ENCODE results near the gene CALN1.

- TF ChIP-seq REST (IDR thresholded peaks at IDR 0.05; ENCODE audit: insufficient read depth in 1 of 2, low read depth in 2 of 2, low read length in 2 of 2), result no peak
- no peak for TF ChIP-seq SIN3A (IDR thresholded peaks at IDR 0.05; ENCODE audit: borderline replicate concordance, insufficient read depth, low read length)
- no peak for TF ChIP-seq TAF1 (IDR thresholded peaks at IDR 0.05; ENCODE audit: borderline replicate concordance, insufficient read depth, low read length)
- TF ChIP-seq POLR2AphosphoS5 (IDR thresholded peaks at IDR 0.05; ENCODE audit: low read depth, low read length), result no peak
- no peak for TF ChIP-seq FOXP2 (optimal IDR thresholded peaks at IDR 0.05; ENCODE audit: borderline replicate concordance, extremely low read depth, extremely low read length, insufficient read depth)
Observed at GRCh38 chr7:71961283-71961682, 450.9 kb downstream of the CALN1 start.
